Lower lobe of right lung (tissue), 2 donors: ENCODE measurements around the gene NFX1. TPM values are rescaled to one million over a fixed set of nuclear protein-coding genes. Genes with fewer than 3 reads are reported as not detected.
A peak's percentile ranks its signal among the peaks of the same experiment; 100 is the strongest.

Experiments used
- ATAC-seq, 2 donors: fragments of 200-7000 bp; cut with Tn5 transposase; one replicate each; pipeline ENCODE4 v1.9.1; 2020 to 2022; ENCODE audit warnings: mild to moderate bottlenecking in 2 of 2, moderate library complexity in 2 of 2
- DNase-seq: peaks from one replicate; pipeline ENCODE4 v3.0.0-alpha.2; 2020
- H3K27ac ChIP-seq: fragments of 200-600 bp; one replicate; pipeline ENCODE4 v1.8.0; 2022
- H3K27me3 ChIP-seq: fragments of 200-600 bp; one replicate; pipeline ENCODE4 v1.8.0; 2022; ENCODE audit warnings: low read depth
- H3K36me3 ChIP-seq: fragments of 200-600 bp; one replicate; pipeline ENCODE4 v1.8.0; 2022; ENCODE audit warnings: mild to moderate bottlenecking
- H3K4me1 ChIP-seq: fragments of 200-600 bp; one replicate; pipeline ENCODE4 v1.8.0; 2022
- H3K4me3 ChIP-seq: fragments of 200-600 bp; one replicate; pipeline ENCODE4 v1.8.0; 2022; ENCODE audit warnings: mild to moderate bottlenecking
- H3K9me3 ChIP-seq: fragments of 200-600 bp; one replicate; pipeline ENCODE4 v1.8.0; 2022
- CTCF ChIP-seq: fragments of 200-600 bp; IDR thresholded peaks from one replicate; pipeline ENCODE4 v1.8.0; 2022; ENCODE audit warnings: antibody characterized with exemption, mild to moderate bottlenecking
- intact Hi-C: fragments of 100-400 bp; cut with DNase I; formaldehyde crosslinking; loops from one replicate; pipeline ENCODE4 v1.11.0; 2022
- total RNA-seq: library from RNA; stranded (reverse); fragmentation: NEBNext Ultra II Directional; extraction: Animal tissue kit (Norgen Biotek cat#: 25700); gene quantifications from one replicate; pipeline ENCODE4 v1.2.1, GENCODE V29; 2021
- donor health status: DM: no; HTN: yes; CAD: no; lungs with severe emphysema.

The NFX1 gene
- total RNA-seq, 1 donor from 2014 or later, result 36.2 TPM

- no peak for TF ChIP-seq CTCF
- peak overlapping the region; percentile 100 for H3K27ac ChIP-seq
- no peaks in the 10 kb centered on the region for H3K9me3 ChIP-seq
- no peaks in the 10 kb centered on the region for H3K27me3 ChIP-seq
- H3K4me1 ChIP-seq, result peaks cover 58% of the 10 kb centered on the region
- H3K4me3 ChIP-seq, result peak overlapping the region; percentile 89
- DNase-seq (no peak), ATAC-seq (peak in 1 of 2 donors; percentile 54)
- H3K36me3 ChIP-seq, result peaks cover 21% of the 10 kb centered on the region
- intact Hi-C loops, result no loop called here
Measured at GRCh38 chr9:33289936-33290246, 425 bp upstream of the NFX1 start.

GRCh38 chr9:33291031-33291397 lies 698 bp downstream of the NFX1 start:
- Histone ChIP-seq H3K27me3 (no peaks in the 10 kb centered on the region), H3K9me3 (no peaks in the 10 kb centered on the region), H3K4me3 (peak overlapping the region; percentile 89), H3K4me1 (peaks cover 69% of the 10 kb centered on the region), H3K27ac (peak overlapping the region; percentile 100), H3K36me3 (peaks cover 29% of the 10 kb centered on the region)
- TF ChIP-seq CTCF, result no peak
- intact Hi-C loops, result no loop called here
- no peak for DNase-seq
- ATAC-seq, result no peak

- H3K4me1 ChIP-seq, result peaks cover 73% of the 10 kb centered on the region
- H3K9me3 ChIP-seq, result no peaks in the 10 kb centered on the region
- ATAC-seq, result no peak
- intact Hi-C loops, result no loop called here
- no peak overlapping the region for H3K27ac ChIP-seq
- H3K36me3 ChIP-seq, result peaks cover 38% of the 10 kb centered on the region
- H3K27me3 ChIP-seq, result no peaks in the 10 kb centered on the region
- DNase-seq, result no peak
- no peak overlapping the region for H3K4me3 ChIP-seq
- no peak for TF ChIP-seq CTCF
Measured at GRCh38 chr9:33291901-33292300, 1.6 kb downstream of the NFX1 start.

- Histone ChIP-seq H3K4me1 (peaks cover 84% of the 10 kb centered on the region), H3K27ac (no peak overlapping the region), H3K27me3 (no peaks in the 10 kb centered on the region), H3K4me3 (no peak overlapping the region), H3K9me3 (no peaks in the 10 kb centered on the region), H3K36me3 (peaks cover 57% of the 10 kb centered on the region)
- ATAC-seq (no peak), DNase-seq (no peak)
- no peak for TF ChIP-seq CTCF
- intact Hi-C loops, result no loop called here
Measured at GRCh38 chr9:33293782-33294181, 3.5 kb downstream of the NFX1 start.

GRCh38 chr9:33294670-33295432 lies 4.5 kb downstream of the NFX1 start:
- peaks cover 79% of the 10 kb centered on the region for H3K4me1 ChIP-seq
- no peak for TF ChIP-seq CTCF
- no peaks in the 10 kb centered on the region for H3K27me3 ChIP-seq
- no peak for ATAC-seq
- H3K36me3 ChIP-seq, result peaks cover 67% of the 10 kb centered on the region
- no peaks in the 10 kb centered on the region for H3K9me3 ChIP-seq
- intact Hi-C loops, result no loop called here
- no peak overlapping the region for H3K4me3 ChIP-seq
- DNase-seq, result no peak
- no peak overlapping the region for H3K27ac ChIP-seq
